ENCODE data around the gene GALNT10.

- no peak for TF ChIP-seq CTCF (optimal IDR thresholded peaks at IDR 0.05 in 1 of 3, IDR thresholded peaks at IDR 0.05 in 1 of 3, conservative IDR thresholded peaks at IDR 0.05 in 1 of 3; ENCODE audit: extremely low read depth in 1 of 3, insufficient read depth in 2 of 3, low read length in 3 of 3)
- TF ChIP-seq EZH2 (IDR thresholded peaks at IDR 0.05; ENCODE audit: low read length), result no peak
These were observed 266.0 kb downstream of the GALNT10 start for GRCh38 chr5:154456540-154456939.

Data from keratinocyte (primary cell).